K562 (cell line): Measurements from ENCODE around the gene LBHD2. TPM values are rescaled to one million over a fixed set of nuclear protein-coding genes. Genes with fewer than 3 reads are reported as not detected.

ENCODE experiments used
- CBX1 ChIP-seq: sonication (generic); IDR thresholded peaks from 2 replicates; pipeline ENCODE4 v1.6.1; 2016; ENCODE audit warnings: antibody characterized with exemption, low read depth, mild to moderate bottlenecking
- DPF2 ChIP-seq: fragments of 450-650 bp; IDR thresholded peaks from 2 replicates; pipeline ENCODE4 v1.6.1; 2016
- MTA1 ChIP-seq: fragments of 450-650 bp; IDR thresholded peaks from 2 replicates; pipeline ENCODE4 v1.6.1; 2017; ENCODE audit warnings: borderline replicate concordance
- MTA3 ChIP-seq: fragments of 450-650 bp; formaldehyde crosslinking; IDR thresholded peaks from 2 replicates; pipeline ENCODE4 v1.6.1; 2017; ENCODE audit warnings: mild to moderate bottlenecking, borderline replicate concordance
- NCOR1 ChIP-seq: fragments of 450-650 bp; IDR thresholded peaks from 2 replicates; pipeline ENCODE4 v1.6.1; 2016; ENCODE audit warnings: mild to moderate bottlenecking, moderate library complexity
- NFIX ChIP-seq: fragments of 250-450 bp; sonication (Bioruptor Pico); IDR thresholded peaks from 2 replicates; pipeline ENCODE4 v1.4.0; 2020; ENCODE audit warnings: low read depth, mild to moderate bottlenecking, moderate library complexity
- POLR2G ChIP-seq: fragments of 200-400 bp; formaldehyde crosslinking; IDR thresholded peaks from 2 replicates; pipeline ENCODE4 v1.6.1; 2017; ENCODE audit warnings: low read depth, mild to moderate bottlenecking, antibody characterized with exemption, low read length, moderate library complexity
- SOX6 ChIP-seq: fragments of 450-650 bp; IDR thresholded peaks from 2 replicates; pipeline ENCODE4 v1.6.1; 2014; ENCODE audit warnings: mild to moderate bottlenecking
- TOE1 ChIP-seq, 2 experiments: fragments of 450-650 bp in 1 of 2; sonication (generic) in 1 of 2; formaldehyde crosslinking in 1 of 2; IDR thresholded peaks; 2 replicates each; pipeline versions ENCODE4 v1.7.1 to v1.8.0; 2016 to 2022; ENCODE audit warnings: borderline replicate concordance in 2 of 2, mild to moderate bottlenecking in 2 of 2, antibody characterized with exemption in 1 of 2, inconsistent platforms in 1 of 2, low read depth in 1 of 2, missing genetic modification reagents in 1 of 2, moderate library complexity in 1 of 2
- ZNF146 ChIP-seq: IDR thresholded peaks from one replicate; pipeline ENCODE4 v1.6.1; 2018; ENCODE audit warnings: missing compliant biosample characterization; ENCODE audit not compliant: unreplicated experiment
- ZNF778 ChIP-seq: fragments of 450-650 bp; formaldehyde crosslinking; IDR thresholded peaks from 2 replicates; pipeline ENCODE4 v1.4.0; 2020; ENCODE audit warnings: mild to moderate bottlenecking, moderate library complexity
- polyA plus RNA-seq, 8 experiments: library from polyadenylated mRNA; depleted of rRNA in 4 of 8; stranded (reverse) in 5 of 8; unstranded in 3 of 8; fragments of >200 nt; fragmentation: Nextera tagmentation in 2 of 8; fragmentation: Illumina TruSeq in 1 of 8; extraction: Ambion mirVana in 2 of 8; extraction: Trizol in 1 of 8; gene quantifications; 2 replicates each; pipeline versions ENCODE4 v1.2.1 to v1.2.3, GENCODE V29; 2011 to 2014; ENCODE audit warnings: inconsistent platforms in 1 of 8, missing spikeins in 1 of 8
- total RNA-seq, 7 experiments: library from RNA; depleted of rRNA in 6 of 7; stranded (reverse); fragments of >200 nt in 6 of 7; fragmentation: Illumina TruSeq in 2 of 7; extraction: Trizol in 2 of 7; gene quantifications; 2 replicates each; pipeline versions ENCODE4 v1.2.1 to v1.2.3, GENCODE V29; 2011 to 2021; ENCODE audit warnings: low replicate concordance in 1 of 7
- TF ChIP-seq, protein P1 (sequence below): fragments of 450-650 bp; formaldehyde crosslinking; IDR thresholded peaks from 2 replicates; pipeline ENCODE4 v1.4.0; 2022; ENCODE audit warnings: mild to moderate bottlenecking, moderate library complexity
- TF ChIP-seq, protein P2 (sequence below): IDR thresholded peaks from 2 replicates; pipeline ENCODE4 v1.6.1; 2011; ENCODE audit warnings: borderline replicate concordance, low read depth, mild to moderate bottlenecking, moderate library complexity, low read length; ENCODE audit not compliant: insufficient read depth, poor library complexity, severe bottlenecking
- TF ChIP-seq, protein P3 (sequence below): fragments of 450-650 bp; conservative IDR thresholded peaks from 2 replicates; pipeline ENCODE4 v1.6.1; 2016; ENCODE audit warnings: missing genetic modification characterization, low read depth, mild to moderate bottlenecking, missing compliant biosample characterization, moderate library complexity

LBHD2 gene
- total and polyA plus RNA-seq, 9 of the 15 experiments (the other 6 are each of a cell fraction or from before 2014, with no cell fraction given) = not detected

DNA sequence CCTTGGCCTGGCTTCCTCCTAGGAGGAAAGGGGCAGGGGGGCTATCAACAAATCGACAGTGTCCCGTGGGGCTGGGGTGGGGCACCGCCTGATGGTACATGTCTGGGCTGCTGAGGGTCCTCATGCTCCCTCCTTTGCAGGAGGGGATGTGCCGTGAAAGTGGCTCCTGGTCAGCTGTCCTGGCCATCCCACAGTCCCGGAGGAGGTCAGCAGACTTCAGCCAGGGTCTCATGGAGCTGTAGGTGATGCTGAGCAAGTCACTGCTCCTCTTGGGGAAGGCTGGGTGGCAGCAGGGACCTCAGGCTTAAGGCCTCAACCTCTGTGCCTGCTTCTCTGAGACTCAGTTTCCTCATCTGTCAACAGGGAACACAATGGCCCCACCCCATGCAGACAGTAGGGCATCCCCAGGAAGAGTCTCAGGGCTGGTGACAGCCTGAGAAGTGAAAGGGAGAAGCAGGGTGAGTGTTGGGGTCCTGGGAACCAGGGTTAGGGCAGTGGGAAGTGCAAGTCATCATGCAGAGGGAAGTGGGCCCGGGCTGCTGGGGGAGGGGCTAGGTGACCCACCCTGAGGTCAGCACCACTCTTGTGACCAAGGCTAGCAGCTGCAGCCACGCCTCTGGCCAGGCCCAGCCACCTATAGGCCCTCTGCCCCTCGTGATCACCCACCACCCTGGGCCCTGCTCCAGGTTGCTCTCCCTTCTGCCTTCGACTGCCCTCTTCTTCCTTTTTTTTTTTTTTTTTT, 34.8 kb downstream of the LBHD2 start (continued):
- TF ChIP-seq, protein P1, sequence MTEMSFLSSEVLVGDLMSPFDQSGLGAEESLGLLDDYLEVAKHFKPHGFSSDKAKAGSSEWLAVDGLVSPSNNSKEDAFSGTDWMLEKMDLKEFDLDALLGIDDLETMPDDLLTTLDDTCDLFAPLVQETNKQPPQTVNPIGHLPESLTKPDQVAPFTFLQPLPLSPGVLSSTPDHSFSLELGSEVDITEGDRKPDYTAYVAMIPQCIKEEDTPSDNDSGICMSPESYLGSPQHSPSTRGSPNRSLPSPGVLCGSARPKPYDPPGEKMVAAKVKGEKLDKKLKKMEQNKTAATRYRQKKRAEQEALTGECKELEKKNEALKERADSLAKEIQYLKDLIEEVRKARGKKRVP (CRISPR knock-in tag) = 0 out of 2 replicates have a peak, but pooled peaks have one; percentile 18
- TF ChIP-seq CBX1 (no peak), ZNF778 (CRISPR knock-in tag) (no peak), SOX6 (peak; percentile 34; the same call in 1 of the 2 replicates), ZNF146 (CRISPR knock-in tag) (no peak), NFIX (CRISPR knock-in tag) (no peak), TOE1 (IDR thresholded peaks at IDR 0.05; ENCODE audit: borderline replicate concordance) (peak; percentile 82; the same call in 1 of the 2 replicates), TOE1 (CRISPR knock-in tag; IDR thresholded peaks at IDR 0.05; ENCODE audit: borderline replicate concordance, low read depth) (no peak), POLR2G (0 out of 2 replicates have a peak, but pooled peaks have one; percentile 7), MTA3 (peak; percentile 71; the same call in 1 of the 2 replicates), DPF2 (peak; percentile 71; the same call in 1 of the 2 replicates), NCOR1 (no peak), MTA1 (peak; percentile 44; the same call in 1 of the 2 replicates)
- TF ChIP-seq, protein P2, sequence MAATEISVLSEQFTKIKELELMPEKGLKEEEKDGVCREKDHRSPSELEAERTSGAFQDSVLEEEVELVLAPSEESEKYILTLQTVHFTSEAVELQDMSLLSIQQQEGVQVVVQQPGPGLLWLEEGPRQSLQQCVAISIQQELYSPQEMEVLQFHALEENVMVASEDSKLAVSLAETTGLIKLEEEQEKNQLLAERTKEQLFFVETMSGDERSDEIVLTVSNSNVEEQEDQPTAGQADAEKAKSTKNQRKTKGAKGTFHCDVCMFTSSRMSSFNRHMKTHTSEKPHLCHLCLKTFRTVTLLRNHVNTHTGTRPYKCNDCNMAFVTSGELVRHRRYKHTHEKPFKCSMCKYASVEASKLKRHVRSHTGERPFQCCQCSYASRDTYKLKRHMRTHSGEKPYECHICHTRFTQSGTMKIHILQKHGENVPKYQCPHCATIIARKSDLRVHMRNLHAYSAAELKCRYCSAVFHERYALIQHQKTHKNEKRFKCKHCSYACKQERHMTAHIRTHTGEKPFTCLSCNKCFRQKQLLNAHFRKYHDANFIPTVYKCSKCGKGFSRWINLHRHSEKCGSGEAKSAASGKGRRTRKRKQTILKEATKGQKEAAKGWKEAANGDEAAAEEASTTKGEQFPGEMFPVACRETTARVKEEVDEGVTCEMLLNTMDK = no peak
- TF ChIP-seq, protein P3, sequence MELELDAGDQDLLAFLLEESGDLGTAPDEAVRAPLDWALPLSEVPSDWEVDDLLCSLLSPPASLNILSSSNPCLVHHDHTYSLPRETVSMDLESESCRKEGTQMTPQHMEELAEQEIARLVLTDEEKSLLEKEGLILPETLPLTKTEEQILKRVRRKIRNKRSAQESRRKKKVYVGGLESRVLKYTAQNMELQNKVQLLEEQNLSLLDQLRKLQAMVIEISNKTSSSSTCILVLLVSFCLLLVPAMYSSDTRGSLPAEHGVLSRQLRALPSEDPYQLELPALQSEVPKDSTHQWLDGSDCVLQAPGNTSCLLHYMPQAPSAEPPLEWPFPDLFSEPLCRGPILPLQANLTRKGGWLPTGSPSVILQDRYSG (tag) = 0 out of 2 replicates have a peak, but pooled peaks have one; percentile 31
